SK-N-SH treated with all-trans-retinoic acid at 6 μM for 48 hours (cell line): ENCODE measurements around the gene TECPR1.

Experiments
- CSRNP3 ChIP-seq: fragments of 250-450 bp; sonication (Bioruptor Pico); IDR thresholded peaks from 2 replicates; pipeline ENCODE4 v1.5.1; 2021; ENCODE audit warnings: mild to moderate bottlenecking, moderate library complexity
- PATZ1 ChIP-seq: fragments of 250-450 bp; sonication (Bioruptor Pico); IDR thresholded peaks from 2 replicates; pipeline ENCODE4 v1.8.0; 2020; ENCODE audit warnings: mild to moderate bottlenecking, moderate library complexity, borderline replicate concordance

- TF ChIP-seq CSRNP3 (CRISPR knock-in tag) (no peak), PATZ1 (CRISPR knock-in tag) (no peak)
These were observed 30.2 kb downstream of the TECPR1 start for GRCh38 chr7:98221611-98222532.
